WTC11 (cell line): ENCODE results near the gene CDH13.

Experiments used
- FOXK1 ChIP-seq: sonication (generic); formaldehyde crosslinking; IDR thresholded peaks from 2 replicates; pipeline ENCODE4 v1.8.0; 2022; ENCODE audit warnings: mild to moderate bottlenecking, moderate library complexity, missing genetic modification reagents
- GABPB1 ChIP-seq: sonication (generic); formaldehyde crosslinking; IDR thresholded peaks from 2 replicates; pipeline ENCODE4 v1.8.1; 2023; ENCODE audit warnings: mild to moderate bottlenecking, missing genetic modification reagents
- TF ChIP-seq, protein P1 (sequence below): fragments of 200-600 bp; IDR thresholded peaks from 2 replicates; pipeline ENCODE4 v1.8.0; 2022; ENCODE audit warnings: antibody characterized with exemption
- TF ChIP-seq, protein P2 (sequence below): sonication (generic); formaldehyde crosslinking; IDR thresholded peaks from 2 replicates; pipeline ENCODE4 v1.8.0; 2022; ENCODE audit warnings: mild to moderate bottlenecking, missing genetic modification reagents

DNA sequence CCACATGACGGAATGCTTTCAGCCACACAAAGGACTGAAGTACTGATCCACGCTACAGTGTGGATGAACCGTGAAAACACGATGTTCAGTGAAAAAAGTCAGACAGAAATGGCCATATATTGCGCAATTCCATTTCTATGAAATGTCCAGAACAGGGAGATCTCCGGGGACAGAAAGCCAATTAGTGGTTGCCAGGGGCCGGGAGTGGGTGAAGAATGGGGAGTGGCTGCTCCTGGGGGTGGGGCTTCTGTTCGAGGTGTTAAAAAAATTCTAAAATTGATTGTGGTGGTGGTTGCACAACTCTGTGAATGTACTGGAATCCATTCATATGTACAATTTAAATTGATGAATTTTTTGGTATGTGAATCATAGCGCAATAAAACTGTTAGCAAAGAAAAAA, 1026.2 kb downstream of the CDH13 start:
- TF ChIP-seq, protein P1, sequence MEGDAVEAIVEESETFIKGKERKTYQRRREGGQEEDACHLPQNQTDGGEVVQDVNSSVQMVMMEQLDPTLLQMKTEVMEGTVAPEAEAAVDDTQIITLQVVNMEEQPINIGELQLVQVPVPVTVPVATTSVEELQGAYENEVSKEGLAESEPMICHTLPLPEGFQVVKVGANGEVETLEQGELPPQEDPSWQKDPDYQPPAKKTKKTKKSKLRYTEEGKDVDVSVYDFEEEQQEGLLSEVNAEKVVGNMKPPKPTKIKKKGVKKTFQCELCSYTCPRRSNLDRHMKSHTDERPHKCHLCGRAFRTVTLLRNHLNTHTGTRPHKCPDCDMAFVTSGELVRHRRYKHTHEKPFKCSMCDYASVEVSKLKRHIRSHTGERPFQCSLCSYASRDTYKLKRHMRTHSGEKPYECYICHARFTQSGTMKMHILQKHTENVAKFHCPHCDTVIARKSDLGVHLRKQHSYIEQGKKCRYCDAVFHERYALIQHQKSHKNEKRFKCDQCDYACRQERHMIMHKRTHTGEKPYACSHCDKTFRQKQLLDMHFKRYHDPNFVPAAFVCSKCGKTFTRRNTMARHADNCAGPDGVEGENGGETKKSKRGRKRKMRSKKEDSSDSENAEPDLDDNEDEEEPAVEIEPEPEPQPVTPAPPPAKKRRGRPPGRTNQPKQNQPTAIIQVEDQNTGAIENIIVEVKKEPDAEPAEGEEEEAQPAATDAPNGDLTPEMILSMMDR: no peak
- TF ChIP-seq FOXK1 (no peak), GABPB1 (CRISPR knock-in tag) (no peak)
- TF ChIP-seq, protein P2, sequence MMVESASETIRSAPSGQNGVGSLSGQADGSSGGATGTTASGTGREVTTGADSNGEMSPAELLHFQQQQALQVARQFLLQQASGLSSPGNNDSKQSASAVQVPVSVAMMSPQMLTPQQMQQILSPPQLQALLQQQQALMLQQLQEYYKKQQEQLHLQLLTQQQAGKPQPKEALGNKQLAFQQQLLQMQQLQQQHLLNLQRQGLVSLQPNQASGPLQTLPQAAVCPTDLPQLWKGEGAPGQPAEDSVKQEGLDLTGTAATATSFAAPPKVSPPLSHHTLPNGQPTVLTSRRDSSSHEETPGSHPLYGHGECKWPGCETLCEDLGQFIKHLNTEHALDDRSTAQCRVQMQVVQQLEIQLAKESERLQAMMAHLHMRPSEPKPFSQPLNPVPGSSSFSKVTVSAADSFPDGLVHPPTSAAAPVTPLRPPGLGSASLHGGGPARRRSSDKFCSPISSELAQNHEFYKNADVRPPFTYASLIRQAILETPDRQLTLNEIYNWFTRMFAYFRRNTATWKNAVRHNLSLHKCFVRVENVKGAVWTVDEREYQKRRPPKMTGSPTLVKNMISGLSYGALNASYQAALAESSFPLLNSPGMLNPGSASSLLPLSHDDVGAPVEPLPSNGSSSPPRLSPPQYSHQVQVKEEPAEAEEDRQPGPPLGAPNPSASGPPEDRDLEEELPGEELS (CRISPR knock-in tag): no peak
